GM18909 (cell line): ENCODE results near the gene GLT8D2.

Experiments used
- ATAC-seq: cut with Tn5 transposase; IDR thresholded peaks from one replicate; pipeline ENCODE4 v1.9.1; 2021; ENCODE audit warnings: mild to moderate bottlenecking; ENCODE audit not compliant: unreplicated experiment, poor library complexity

The GLT8D2 gene

GRCh38 chr12:104006929-104007328, 43.1 kb downstream of the GLT8D2 start:
- no peak for ATAC-seq

- no peak for ATAC-seq
Measured at GRCh38 chr12:104003596-104003995, 46.4 kb downstream of the GLT8D2 start.

- no peak for ATAC-seq
Measured at GRCh38 chr12:104002686-104003085, 47.3 kb downstream of the GLT8D2 start.

- no peak for ATAC-seq
Measured at GRCh38 chr12:104000807-104001434, 49.1 kb downstream of the GLT8D2 start.

- ATAC-seq, result no peak
Measured at GRCh38 chr12:103998976-103999375, 51.0 kb downstream of the GLT8D2 start.

- ATAC-seq, result no peak
Measured at GRCh38 chr12:103997286-103997900, 52.6 kb downstream of the GLT8D2 start.

GRCh38 chr12:103996595-103996994, 53.4 kb downstream of the GLT8D2 start:
- no peak for ATAC-seq

- ATAC-seq, result no peak
Measured at GRCh38 chr12:103994235-103994634, 55.8 kb downstream of the GLT8D2 start.

GRCh38 chr12:103986829-103987228, 63.2 kb downstream of the GLT8D2 start:
- no peak for ATAC-seq

- ATAC-seq, result no peak
Measured at GRCh38 chr12:103978384-103978982, 71.5 kb downstream of the GLT8D2 start.

GRCh38 chr12:103975368-103975767, 74.6 kb downstream of the GLT8D2 start:
- ATAC-seq, result no peak

- ATAC-seq, result no peak
Measured at GRCh38 chr12:103973909-103974308, 76.1 kb downstream of the GLT8D2 start.

- no peak for ATAC-seq
Measured at GRCh38 chr12:103969391-103969790, 80.6 kb downstream of the GLT8D2 start.

GRCh38 chr12:103966736-103967135, 83.3 kb downstream of the GLT8D2 start:
- no peak for ATAC-seq

GRCh38 chr12:103965590-103966504, 84.1 kb downstream of the GLT8D2 start, which contains the start of gene TDG:
Gene TDG (plus strand): TSS chr12:103965872. CDS start chr12:103966038, 166 bp downstream.
- peak; percentile 94 for ATAC-seq

GRCh38 chr12:103965255-103965589, 84.8 kb downstream of the GLT8D2 start:
- ATAC-seq, result no peak

- no peak for ATAC-seq
Measured at GRCh38 chr12:103964805-103965204, 85.2 kb downstream of the GLT8D2 start.

- no peak for ATAC-seq
Measured at GRCh38 chr12:103962493-103962892, 87.5 kb downstream of the GLT8D2 start.

- ATAC-seq, result no peak
Measured at GRCh38 chr12:103960616-103961227, 89.3 kb downstream of the GLT8D2 start.

- no peak for ATAC-seq
Measured at GRCh38 chr12:103958621-103959020, 91.4 kb downstream of the GLT8D2 start.
